HL-60 (cell line): Measurements from ENCODE around the gene MSI2.

ENCODE experiments used
- DNase-seq, 2 experiments: peaks; one replicate each; pipeline ENCODE4 v3.0.0-alpha.2; 2010 to 2020; ENCODE audit warnings: low read depth in 1 of 2, low spot score in 1 of 2
- H3K27ac ChIP-seq: fragments of 250-450 bp; sonication (Bioruptor Pico); replicated peaks from 2 replicates; pipeline ENCODE4 v1.5.1; 2020; ENCODE audit warnings: mild to moderate bottlenecking, moderate library complexity
- H3K27me3 ChIP-seq: fragments of 250-450 bp; sonication (Bioruptor Pico); 2 replicates; pipeline ENCODE4 v1.5.1; 2021; ENCODE audit warnings: mild to moderate bottlenecking, moderate library complexity; ENCODE audit not compliant: insufficient read depth, poor library complexity, severe bottlenecking
- H3K4me3 ChIP-seq: replicated peaks from 2 replicates; pipeline ENCODE4 v1.5.1; 2011; ENCODE audit warnings: mild to moderate bottlenecking, control low read depth, low read length; ENCODE audit not compliant: insufficient read depth
- CTCF ChIP-seq: IDR thresholded peaks from one replicate; pipeline ENCODE4 v1.5.1; 2011; ENCODE audit warnings: low read length, control low read depth, inconsistent platforms; ENCODE audit not compliant: insufficient read depth
- GABPA ChIP-seq: IDR thresholded peaks from 2 replicates; pipeline ENCODE4 v1.6.1; 2012; ENCODE audit warnings: low read depth
- POLR2AphosphoS5 ChIP-seq: IDR thresholded peaks from 2 replicates; pipeline ENCODE4 v1.6.1; 2012; ENCODE audit warnings: low read depth
- REST ChIP-seq: IDR thresholded peaks from 2 replicates; pipeline ENCODE4 v1.6.1; 2012; ENCODE audit warnings: low read depth; ENCODE audit not compliant: insufficient replicate concordance
- SPI1 ChIP-seq: IDR thresholded peaks from 2 replicates; pipeline ENCODE4 v1.6.1; 2012; ENCODE audit warnings: low read depth, mild to moderate bottlenecking, borderline replicate concordance

The MSI2 gene

GRCh38 chr17:57370619-57371018, 114.3 kb downstream of the MSI2 start:
- no peak for DNase-seq
- no peak overlapping the region for H3K4me3 ChIP-seq
- no peak overlapping the region for H3K27ac ChIP-seq
- no peaks in the 10 kb centered on the region for H3K27me3 ChIP-seq
- TF ChIP-seq SPI1 (no peak), REST (no peak), GABPA (no peak), CTCF (no peak), POLR2AphosphoS5 (no peak)

GRCh38 chr17:57372156-57372555, 115.8 kb downstream of the MSI2 start:
- TF ChIP-seq GABPA (no peak), REST (no peak), POLR2AphosphoS5 (no peak), CTCF (no peak), SPI1 (no peak)
- Histone ChIP-seq H3K27ac (no peak overlapping the region), H3K27me3 (no peaks in the 10 kb centered on the region), H3K4me3 (no peak overlapping the region)
- DNase-seq, result no peak

- Histone ChIP-seq H3K27me3 (no peaks in the 10 kb centered on the region), H3K4me3 (no peak overlapping the region), H3K27ac (no peak overlapping the region)
- TF ChIP-seq CTCF, result no peak
- TF ChIP-seq GABPA, result no peak
- no peak for TF ChIP-seq SPI1
- no peak for TF ChIP-seq POLR2AphosphoS5
- TF ChIP-seq REST, result no peak
- no peak for DNase-seq
Measured at GRCh38 chr17:57373048-57373447, 116.7 kb downstream of the MSI2 start.
